Measurements from ENCODE around the gene VCX3A. TPM values are rescaled to one million over a fixed set of nuclear protein-coding genes. Genes with fewer than 3 reads are reported as not detected.

Gene VCX3A
- total and polyA plus RNA-seq, 10 of the 15 experiments (the other 5 are each of a cell fraction or from before 2014, with no cell fraction given): 0.28 TPM; not detected in 9

DNA sequence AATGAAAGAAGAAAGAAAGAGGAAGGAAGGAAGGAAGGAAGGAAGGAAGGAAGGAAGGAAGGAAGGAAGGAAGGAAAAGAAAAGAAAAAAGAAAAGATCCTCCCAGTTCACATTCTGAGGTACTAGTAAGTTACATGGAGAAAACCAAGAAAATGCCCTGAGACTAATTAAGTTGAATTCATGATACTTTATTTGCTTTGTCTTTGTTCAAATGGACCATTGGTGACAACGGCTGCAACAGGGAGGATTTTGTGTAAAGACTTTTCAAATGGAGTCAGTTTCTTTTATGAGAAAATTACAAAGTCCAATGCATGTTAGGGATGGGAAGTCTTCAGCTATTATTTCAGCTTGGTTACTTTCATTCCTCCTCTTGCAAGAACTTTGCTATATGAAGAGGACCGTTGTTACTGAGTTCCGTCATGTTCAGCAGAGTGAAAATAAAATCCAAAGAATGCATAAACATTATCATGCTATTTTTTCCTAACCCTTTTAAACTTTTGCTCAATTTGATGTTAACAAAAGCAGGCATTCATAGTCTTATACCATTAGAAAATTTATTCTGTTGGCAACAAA, 8.3 kb downstream of the VCX3A start:
- Histone ChIP-seq H4K20me1 (ENCODE audit: control insufficient read depth, insufficient read depth) (no peaks in the 10 kb centered on the region), H3K4me2 (ENCODE audit: control insufficient read depth, insufficient read depth) (no peak overlapping the region), H3K4me1 (ENCODE audit: control insufficient read depth, insufficient read depth, low read length) (no peaks in the 10 kb centered on the region), H2AFZ (ENCODE audit: control insufficient read depth, low read depth, low read length) (no peak overlapping the region), H3K27me3 (replicated peaks in 1 of 2; ENCODE audit: control insufficient read depth in 2 of 2, insufficient read depth in 2 of 2, low read length in 1 of 2) (no peaks in the 10 kb centered on the region), H3K27ac (ENCODE audit: control insufficient read depth, insufficient read depth) (no peak overlapping the region), H3K9me3 (replicated peaks; ENCODE audit: control insufficient read depth, insufficient read depth, low read length) (no peaks in the 10 kb centered on the region), H3K9ac (ENCODE audit: control insufficient read depth, insufficient read depth, low read length) (no peak overlapping the region), H3K79me2 (ENCODE audit: control insufficient read depth, insufficient read depth, low read length) (no peaks in the 10 kb centered on the region), H3K36me3 (ENCODE audit: control insufficient read depth in 2 of 2, insufficient read depth in 2 of 2, low read length in 1 of 2) (no peaks in the 10 kb centered on the region), H3K4me3 (no peak overlapping the region)
- ChIA-PET SMC1A (ENCODE audit: uncharacterized antibody, unreplicated experiment) (no interaction called here), RAD21 (ENCODE audit: unreplicated experiment) (no interaction called here), CTCF (no interaction called here), POLR2A (no interaction called here)
- intact Hi-C loops (cut with micrococcal nuclease; ENCODE audit: unreplicated experiment): no loop called here
- TF ChIP-seq NR2C1 (IDR thresholded peaks at IDR 0.05): no peak
- TF ChIP-seq CHD4 (IDR thresholded peaks at IDR 0.05): no peak
- TF ChIP-seq ZBED1 (IDR thresholded peaks at IDR 0.05; ENCODE audit: borderline replicate concordance): no peak
- no peak for TF ChIP-seq NBN (IDR thresholded peaks at IDR 0.05)
- TF ChIP-seq, protein P1, sequence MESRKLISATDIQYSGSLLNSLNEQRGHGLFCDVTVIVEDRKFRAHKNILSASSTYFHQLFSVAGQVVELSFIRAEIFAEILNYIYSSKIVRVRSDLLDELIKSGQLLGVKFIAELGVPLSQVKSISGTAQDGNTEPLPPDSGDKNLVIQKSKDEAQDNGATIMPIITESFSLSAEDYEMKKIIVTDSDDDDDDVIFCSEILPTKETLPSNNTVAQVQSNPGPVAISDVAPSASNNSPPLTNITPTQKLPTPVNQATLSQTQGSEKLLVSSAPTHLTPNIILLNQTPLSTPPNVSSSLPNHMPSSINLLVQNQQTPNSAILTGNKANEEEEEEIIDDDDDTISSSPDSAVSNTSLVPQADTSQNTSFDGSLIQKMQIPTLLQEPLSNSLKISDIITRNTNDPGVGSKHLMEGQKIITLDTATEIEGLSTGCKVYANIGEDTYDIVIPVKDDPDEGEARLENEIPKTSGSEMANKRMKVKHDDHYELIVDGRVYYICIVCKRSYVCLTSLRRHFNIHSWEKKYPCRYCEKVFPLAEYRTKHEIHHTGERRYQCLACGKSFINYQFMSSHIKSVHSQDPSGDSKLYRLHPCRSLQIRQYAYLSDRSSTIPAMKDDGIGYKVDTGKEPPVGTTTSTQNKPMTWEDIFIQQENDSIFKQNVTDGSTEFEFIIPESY (IDR thresholded peaks at IDR 0.05): no peak
- TF ChIP-seq, protein P2, sequence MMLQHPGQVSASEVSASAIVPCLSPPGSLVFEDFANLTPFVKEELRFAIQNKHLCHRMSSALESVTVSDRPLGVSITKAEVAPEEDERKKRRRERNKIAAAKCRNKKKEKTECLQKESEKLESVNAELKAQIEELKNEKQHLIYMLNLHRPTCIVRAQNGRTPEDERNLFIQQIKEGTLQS (IDR thresholded peaks at IDR 0.05; ENCODE audit: borderline replicate concordance, extremely low read depth, low read depth, low read length): no peak
- TF ChIP-seq SMAD5 (IDR thresholded peaks at IDR 0.05; ENCODE audit: low read depth): no peak
- no peak for TF ChIP-seq HDAC6 (IDR thresholded peaks at IDR 0.05; ENCODE audit: unreplicated experiment)
- TF ChIP-seq IKZF1 (conservative IDR thresholded peaks at IDR 0.05): no peak
- TF ChIP-seq TAF1 (IDR thresholded peaks at IDR 0.05; ENCODE audit: borderline replicate concordance, low read depth, low read length): no peak
- TF ChIP-seq RCOR1 (conservative IDR thresholded peaks at IDR 0.05; ENCODE audit: low read depth, low read length): no peak
- TF ChIP-seq, protein P3, sequence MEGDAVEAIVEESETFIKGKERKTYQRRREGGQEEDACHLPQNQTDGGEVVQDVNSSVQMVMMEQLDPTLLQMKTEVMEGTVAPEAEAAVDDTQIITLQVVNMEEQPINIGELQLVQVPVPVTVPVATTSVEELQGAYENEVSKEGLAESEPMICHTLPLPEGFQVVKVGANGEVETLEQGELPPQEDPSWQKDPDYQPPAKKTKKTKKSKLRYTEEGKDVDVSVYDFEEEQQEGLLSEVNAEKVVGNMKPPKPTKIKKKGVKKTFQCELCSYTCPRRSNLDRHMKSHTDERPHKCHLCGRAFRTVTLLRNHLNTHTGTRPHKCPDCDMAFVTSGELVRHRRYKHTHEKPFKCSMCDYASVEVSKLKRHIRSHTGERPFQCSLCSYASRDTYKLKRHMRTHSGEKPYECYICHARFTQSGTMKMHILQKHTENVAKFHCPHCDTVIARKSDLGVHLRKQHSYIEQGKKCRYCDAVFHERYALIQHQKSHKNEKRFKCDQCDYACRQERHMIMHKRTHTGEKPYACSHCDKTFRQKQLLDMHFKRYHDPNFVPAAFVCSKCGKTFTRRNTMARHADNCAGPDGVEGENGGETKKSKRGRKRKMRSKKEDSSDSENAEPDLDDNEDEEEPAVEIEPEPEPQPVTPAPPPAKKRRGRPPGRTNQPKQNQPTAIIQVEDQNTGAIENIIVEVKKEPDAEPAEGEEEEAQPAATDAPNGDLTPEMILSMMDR (IDR thresholded peaks at IDR 0.05 in 2 of 3, conservative IDR thresholded peaks at IDR 0.05 in 1 of 3; ENCODE audit: control insufficient read depth in 2 of 3, extremely low read depth in 1 of 3, insufficient read depth in 1 of 3, low read depth in 3 of 3, low read length in 3 of 3): no peak
- DNase-seq (ENCODE audit: low read depth, low spot score) (no peak), ATAC-seq (no peak), FAIRE-seq (no peak)
- in situ Hi-C loops (cut with MboI): no loop called here
- 53% methylated on average over 3 of the region's 3 CpGs for WGBS (ENCODE audit: insufficient coverage, insufficient replicate concordance, low lambda C conversion rate, missing lambda C conversion rate)
- no TSS peak for BruUV-seq (replicated peaks)

Data from GM12878 (cell line).